ENCODE measurements around the gene TRAK1.

TRAK1 gene

DNA sequence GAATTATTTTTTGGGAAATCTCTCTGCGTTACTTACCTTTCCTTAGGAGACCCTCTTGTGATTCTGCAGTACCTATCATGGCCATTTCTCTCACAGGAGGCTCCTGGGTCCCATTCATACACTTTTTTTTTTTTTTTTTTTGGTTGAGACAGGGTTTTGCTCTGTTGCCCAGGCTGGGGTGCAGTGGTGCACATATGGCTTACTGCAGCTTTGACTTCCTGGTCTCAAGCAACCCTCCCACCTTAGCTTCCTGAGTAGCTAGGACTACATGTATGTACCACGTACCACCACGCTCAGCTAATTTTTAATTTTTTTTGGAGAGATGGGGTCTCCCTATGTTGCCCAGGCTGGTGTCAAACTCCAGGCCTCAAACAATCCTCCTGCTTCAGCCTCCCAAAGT, 36.1 kb downstream of the TRAK1 start:
- no peak for DNase-seq

DNA sequence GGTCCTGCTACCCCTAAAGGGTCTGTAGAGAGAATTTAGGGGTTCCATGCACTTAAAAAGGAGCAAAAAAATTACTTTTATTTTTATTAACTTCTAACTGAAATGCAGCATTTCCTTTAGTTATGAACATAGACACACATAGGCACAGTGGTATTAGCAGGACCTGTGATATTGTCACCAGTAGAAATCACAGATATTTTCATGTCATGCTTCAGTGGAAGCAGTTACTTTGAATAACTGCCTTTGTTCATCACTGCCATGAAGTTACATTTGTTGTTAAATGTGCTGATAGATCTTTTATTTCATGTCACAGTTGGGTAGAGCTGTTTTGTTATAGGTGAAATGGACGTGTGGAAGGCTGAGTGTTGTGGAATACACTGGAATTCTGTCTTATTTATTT, 37.4 kb downstream of the TRAK1 start:
- no peak for DNase-seq

DNA sequence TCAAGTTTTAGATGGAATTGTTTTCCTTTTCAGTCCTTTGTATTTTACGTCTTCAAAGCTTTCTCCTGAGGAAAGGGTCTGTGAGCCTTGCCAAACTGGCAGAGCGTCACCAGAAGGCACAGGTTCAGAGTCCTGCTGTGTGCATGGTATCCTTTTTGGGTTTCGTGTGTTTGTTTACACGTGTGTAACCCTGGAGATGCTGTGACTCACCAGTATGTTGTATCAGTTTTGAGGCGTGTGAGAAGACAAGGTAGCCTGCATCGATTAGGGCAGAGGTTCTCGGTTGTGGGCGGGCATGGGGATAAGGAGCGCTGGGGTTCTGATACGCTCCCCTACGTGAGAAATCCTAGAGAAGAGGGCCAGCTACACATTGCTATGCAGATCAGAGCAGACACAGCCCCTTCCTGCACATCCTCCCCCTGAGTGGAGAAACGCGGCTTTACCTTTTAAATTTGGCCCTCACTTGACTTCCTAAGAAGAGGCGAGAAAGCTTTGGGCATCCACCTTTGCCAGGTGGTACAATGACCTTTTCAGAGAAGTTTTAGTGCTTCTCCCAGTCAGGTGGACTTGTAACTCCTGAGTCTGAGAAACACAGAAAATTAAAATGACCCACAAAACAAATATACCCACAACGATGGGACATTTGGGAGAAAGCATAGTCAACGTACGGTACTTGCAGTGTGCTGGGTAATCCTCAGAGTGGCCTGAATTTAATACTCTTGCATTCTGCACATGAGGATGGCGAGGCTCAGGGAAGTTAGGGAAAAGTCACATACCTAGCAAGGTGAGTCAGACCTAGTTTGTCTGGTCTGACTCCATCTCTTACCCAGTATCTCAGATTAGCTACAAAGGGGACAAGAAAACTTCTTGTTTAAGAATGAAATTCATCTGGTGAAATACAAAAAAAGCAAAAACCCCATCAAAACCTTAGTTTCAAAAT, 38.1 kb downstream of the TRAK1 start:
- no peak for DNase-seq

DNA sequence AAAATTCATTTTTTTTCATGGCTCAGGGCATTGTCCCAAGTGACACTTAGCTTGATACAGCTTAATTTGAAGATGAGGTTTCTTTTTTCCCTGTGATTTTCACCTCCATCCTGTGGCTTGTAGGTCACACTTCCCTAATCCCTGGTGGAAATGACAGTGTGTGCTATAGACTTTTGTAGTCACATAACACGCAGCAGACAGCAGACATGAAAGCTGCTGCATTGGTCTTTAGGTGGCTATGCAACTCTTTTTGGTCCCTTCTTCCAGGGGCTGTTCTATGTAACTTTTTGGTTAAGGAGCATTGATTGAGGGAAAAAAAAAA, 38.8 kb downstream of the TRAK1 start:
- DNase-seq = no peak

GRCh38 chr3:42130329-42131070, 39.3 kb downstream of the TRAK1 start:
- no peak for DNase-seq

GRCh38 chr3:42133500-42134298, 42.5 kb downstream of the TRAK1 start:
- DNase-seq = no peak

DNA sequence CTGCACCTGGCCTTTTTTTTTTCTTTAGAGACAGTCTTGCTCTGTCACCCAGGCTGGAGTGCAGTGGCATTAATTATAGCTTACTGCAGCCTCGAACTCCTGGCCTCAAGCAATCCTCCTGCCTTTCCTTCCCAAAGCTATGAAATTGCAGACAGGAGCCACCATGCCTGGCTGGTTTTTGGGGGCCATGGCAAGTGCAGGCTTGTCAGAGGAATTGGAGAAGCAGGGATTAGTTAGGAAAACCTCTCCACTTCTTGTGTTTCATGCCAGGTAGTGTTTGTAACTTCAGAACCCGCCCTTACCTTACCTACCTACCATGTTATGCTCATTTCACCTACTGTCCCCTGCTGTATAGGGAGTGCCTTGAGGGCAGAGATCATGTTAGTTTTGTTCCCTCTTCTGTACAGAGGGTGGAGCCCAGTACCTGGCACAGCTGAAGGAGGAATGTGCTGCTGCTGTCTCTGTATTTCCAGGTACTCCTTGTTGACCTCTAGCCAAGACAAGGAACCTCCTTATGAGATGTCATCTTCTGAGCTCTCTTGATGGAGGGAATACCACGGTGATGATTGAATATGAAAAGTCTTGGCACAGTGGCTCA, 43.8 kb downstream of the TRAK1 start:
- DNase-seq = no peak

- no peak for DNase-seq
Observed at GRCh38 chr3:42139621-42140453, 48.7 kb downstream of the TRAK1 start.

- no peak for DNase-seq
Observed at GRCh38 chr3:42140665-42141203, 49.6 kb downstream of the TRAK1 start.

DNA sequence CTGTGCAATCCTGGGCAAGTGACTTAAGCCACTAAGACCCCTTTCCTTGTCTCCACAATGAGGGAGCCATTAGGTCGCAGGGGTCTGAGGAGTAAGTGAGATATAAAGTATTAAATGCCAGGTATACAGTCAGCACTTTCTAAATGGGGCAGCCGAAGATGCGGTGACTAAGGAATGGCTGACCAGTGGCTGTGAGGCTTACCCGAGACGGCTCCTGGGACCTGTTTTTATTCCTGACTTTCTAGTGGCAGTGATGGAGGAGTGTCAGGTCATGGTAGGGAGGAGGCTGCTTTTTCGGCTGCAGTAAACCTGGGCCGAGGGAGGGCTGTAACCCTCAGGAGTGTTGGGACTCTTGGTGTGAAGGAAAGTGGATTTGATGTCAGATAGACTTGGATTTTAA, 52.3 kb downstream of the TRAK1 start:
- no peak for DNase-seq

- no peak for DNase-seq
Observed at GRCh38 chr3:42144209-42144608, 53.1 kb downstream of the TRAK1 start.

- no peak for DNase-seq
Observed at GRCh38 chr3:42148086-42148848, 57.1 kb downstream of the TRAK1 start.

GRCh38 chr3:42148982-42149432, 57.9 kb downstream of the TRAK1 start:
- DNase-seq = no peak

DNA sequence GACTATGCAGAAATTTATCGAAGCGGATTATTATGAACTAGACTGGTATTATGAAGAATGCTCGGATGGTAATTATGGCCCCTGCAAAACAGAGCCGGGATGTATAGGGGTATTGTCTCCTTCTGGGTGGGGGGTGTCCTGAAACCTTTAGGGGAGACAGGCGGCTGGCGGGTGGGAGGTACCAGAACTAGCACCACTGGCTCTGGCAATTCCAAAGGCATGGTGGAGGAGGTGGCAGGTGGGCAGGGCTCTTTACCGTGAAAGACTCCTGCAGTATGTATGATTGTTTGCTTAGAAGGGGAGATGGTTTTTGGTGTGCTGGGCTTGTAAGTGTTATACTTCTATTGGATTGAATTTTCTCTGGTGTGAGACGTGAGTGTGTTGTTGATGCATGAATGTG, 58.4 kb downstream of the TRAK1 start:
- DNase-seq = no peak

DNA sequence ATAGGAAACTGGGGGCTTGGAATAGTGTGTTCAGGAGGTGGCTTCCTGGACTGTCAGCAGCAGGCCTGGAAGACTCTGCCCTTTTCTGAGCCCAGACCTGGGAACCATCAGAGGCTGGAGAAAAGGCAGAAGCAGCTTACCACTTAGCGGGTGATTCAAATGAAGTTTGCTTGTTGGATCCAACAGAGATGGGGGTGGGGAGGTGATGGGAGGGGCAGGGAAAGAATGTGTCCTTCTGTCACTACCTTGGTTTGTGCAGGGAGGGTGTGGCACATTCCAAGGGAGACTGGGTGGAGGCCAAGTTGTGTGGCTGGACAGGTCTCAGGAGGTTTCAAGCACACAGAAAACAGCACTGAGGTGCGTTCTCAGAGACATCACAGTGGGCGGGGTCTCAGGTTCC, 58.8 kb downstream of the TRAK1 start:
- DNase-seq = no peak

- DNase-seq = no peak
Observed at GRCh38 chr3:42151596-42152168, 60.5 kb downstream of the TRAK1 start.

DNA sequence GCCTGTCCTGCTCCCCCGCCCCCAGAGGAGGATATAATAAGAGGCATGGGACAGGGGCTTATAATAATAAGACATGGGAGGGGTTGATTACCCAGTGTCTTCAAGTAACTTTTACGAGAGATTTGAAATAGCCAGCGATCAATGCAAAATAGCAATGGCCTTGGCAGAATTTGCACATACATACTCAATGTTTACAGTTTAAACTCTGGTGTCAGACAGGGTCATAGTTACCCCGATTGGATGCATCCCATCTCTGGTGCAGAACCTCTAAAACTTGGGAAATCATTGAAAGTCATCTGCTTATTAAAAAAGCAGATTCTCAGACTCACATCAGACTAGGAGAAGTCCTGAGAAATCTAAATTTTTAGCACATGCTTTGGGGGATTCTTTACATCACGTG, 61.0 kb downstream of the TRAK1 start:
- DNase-seq = no peak

- no peak for DNase-seq
Observed at GRCh38 chr3:42153039-42153438, 61.9 kb downstream of the TRAK1 start.

GRCh38 chr3:42157540-42158538, 66.7 kb downstream of the TRAK1 start:
- DNase-seq = no peak
